Fibroblast of villous mesenchyme (primary cell): ENCODE results near the gene SAYSD1. TPM values are rescaled to one million over a fixed set of nuclear protein-coding genes. Genes with fewer than 3 reads are reported as not detected.

Source experiments
- DNase-seq: peaks from one replicate; pipeline ENCODE4 v3.0.0-alpha.2; 2010; ENCODE audit warnings: low read depth
- H3K4me3 ChIP-seq: 2 replicates; pipeline ENCODE4 v1.5.1; 2011; ENCODE audit warnings: low read depth, mild to moderate bottlenecking, low read length
- CTCF ChIP-seq: IDR thresholded peaks from 2 replicates; pipeline ENCODE4 v1.5.1; 2012; ENCODE audit warnings: low read depth, mild to moderate bottlenecking, low read length; ENCODE audit not compliant: insufficient read depth
- total RNA-seq: library from RNA; depleted of rRNA; stranded (reverse); fragments of >200 nt; gene quantifications from 2 replicates; pipeline ENCODE4 v1.2.3, GENCODE V29; 2012

Gene SAYSD1
- total RNA-seq, 1 donor = 17.7 TPM

GRCh38 chr6:39083231-39083634, 31.8 kb downstream of the SAYSD1 start:
- TF ChIP-seq CTCF = no peak
- no peak for DNase-seq
- no peak overlapping the region for H3K4me3 ChIP-seq

GRCh38 chr6:39082310-39082709, 32.7 kb downstream of the SAYSD1 start:
- DNase-seq = no peak
- no peak for TF ChIP-seq CTCF
- H3K4me3 ChIP-seq = no peak overlapping the region

- no peak for TF ChIP-seq CTCF
- DNase-seq = no peak
- no peak overlapping the region for H3K4me3 ChIP-seq
These were observed 34.6 kb downstream of the SAYSD1 start for GRCh38 chr6:39080246-39080875.

GRCh38 chr6:39079197-39080125, 35.5 kb downstream of the SAYSD1 start:
- DNase-seq = no peak
- TF ChIP-seq CTCF = no peak
- H3K4me3 ChIP-seq = no peak overlapping the region

- H3K4me3 ChIP-seq = no peak overlapping the region
- TF ChIP-seq CTCF = no peak
- DNase-seq = no peak
These were observed 36.3 kb downstream of the SAYSD1 start for GRCh38 chr6:39078695-39079094.

- TF ChIP-seq CTCF = no peak
- no peak overlapping the region for H3K4me3 ChIP-seq
- no peak for DNase-seq
These were observed 36.9 kb downstream of the SAYSD1 start for GRCh38 chr6:39077882-39078594.
